HG03565 (cell line): Measurements from ENCODE around the gene PLA2G2D.

Source experiments
- ATAC-seq: cut with Tn5 transposase; IDR thresholded peaks from one replicate; pipeline ENCODE4 v1.9.1; 2021; ENCODE audit warnings: mild to moderate bottlenecking, moderate library complexity; ENCODE audit not compliant: unreplicated experiment

PLA2G2D gene

GRCh38 chr1:20069874-20070273 is 49.5 kb downstream of the PLA2G2D start, which contains the start of gene PLA2G5:
Gene PLA2G5, plus strand, starts transcription at chr1:20070194. Its CDS starts 14,637 bp downstream, at chr1:20084831.
- no peak for ATAC-seq

GRCh38 chr1:20068722-20069121 is 50.6 kb downstream of the PLA2G2D start:
- ATAC-seq: no peak

DNA sequence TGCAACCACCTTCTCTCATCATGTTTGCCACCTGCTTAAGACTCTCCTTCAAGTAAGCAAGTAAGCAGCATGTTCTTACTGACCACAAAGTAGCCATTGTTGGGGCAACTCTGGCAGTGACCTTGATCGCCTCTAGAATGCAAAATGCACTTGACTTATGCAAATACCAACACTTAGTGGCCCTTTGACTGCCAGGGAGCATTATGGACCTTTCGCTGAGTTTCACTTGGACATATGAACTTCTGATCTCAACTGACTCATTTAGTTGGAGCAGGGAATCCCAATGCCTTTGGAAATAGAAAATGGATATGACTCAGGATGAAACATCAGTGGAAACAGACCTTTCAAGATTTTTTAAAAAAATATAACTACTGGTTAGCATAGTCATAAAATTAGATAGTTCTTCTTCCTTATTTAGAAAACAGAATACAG is 55.5 kb downstream of the PLA2G2D start:
- no peak for ATAC-seq
